Placental pericyte (primary cell): ENCODE results near the gene CDON. TPM values are rescaled to one million over a fixed set of nuclear protein-coding genes. Genes with fewer than 3 reads are reported as not detected.

ENCODE experiments used
- total RNA-seq: library from RNA; depleted of rRNA; stranded (reverse); fragments of >200 nt; gene quantifications from 2 replicates; pipeline ENCODE4 v1.2.3, GENCODE V29; 2012

The CDON gene, protein sequence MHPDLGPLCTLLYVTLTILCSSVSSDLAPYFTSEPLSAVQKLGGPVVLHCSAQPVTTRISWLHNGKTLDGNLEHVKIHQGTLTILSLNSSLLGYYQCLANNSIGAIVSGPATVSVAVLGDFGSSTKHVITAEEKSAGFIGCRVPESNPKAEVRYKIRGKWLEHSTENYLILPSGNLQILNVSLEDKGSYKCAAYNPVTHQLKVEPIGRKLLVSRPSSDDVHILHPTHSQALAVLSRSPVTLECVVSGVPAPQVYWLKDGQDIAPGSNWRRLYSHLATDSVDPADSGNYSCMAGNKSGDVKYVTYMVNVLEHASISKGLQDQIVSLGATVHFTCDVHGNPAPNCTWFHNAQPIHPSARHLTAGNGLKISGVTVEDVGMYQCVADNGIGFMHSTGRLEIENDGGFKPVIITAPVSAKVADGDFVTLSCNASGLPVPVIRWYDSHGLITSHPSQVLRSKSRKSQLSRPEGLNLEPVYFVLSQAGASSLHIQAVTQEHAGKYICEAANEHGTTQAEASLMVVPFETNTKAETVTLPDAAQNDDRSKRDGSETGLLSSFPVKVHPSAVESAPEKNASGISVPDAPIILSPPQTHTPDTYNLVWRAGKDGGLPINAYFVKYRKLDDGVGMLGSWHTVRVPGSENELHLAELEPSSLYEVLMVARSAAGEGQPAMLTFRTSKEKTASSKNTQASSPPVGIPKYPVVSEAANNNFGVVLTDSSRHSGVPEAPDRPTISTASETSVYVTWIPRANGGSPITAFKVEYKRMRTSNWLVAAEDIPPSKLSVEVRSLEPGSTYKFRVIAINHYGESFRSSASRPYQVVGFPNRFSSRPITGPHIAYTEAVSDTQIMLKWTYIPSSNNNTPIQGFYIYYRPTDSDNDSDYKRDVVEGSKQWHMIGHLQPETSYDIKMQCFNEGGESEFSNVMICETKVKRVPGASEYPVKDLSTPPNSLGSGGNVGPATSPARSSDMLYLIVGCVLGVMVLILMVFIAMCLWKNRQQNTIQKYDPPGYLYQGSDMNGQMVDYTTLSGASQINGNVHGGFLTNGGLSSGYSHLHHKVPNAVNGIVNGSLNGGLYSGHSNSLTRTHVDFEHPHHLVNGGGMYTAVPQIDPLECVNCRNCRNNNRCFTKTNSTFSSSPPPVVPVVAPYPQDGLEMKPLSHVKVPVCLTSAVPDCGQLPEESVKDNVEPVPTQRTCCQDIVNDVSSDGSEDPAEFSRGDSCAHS (N-terminal part only)
- total RNA-seq: 1.7 and 3.3 TPM in 2 replicates

DNA sequence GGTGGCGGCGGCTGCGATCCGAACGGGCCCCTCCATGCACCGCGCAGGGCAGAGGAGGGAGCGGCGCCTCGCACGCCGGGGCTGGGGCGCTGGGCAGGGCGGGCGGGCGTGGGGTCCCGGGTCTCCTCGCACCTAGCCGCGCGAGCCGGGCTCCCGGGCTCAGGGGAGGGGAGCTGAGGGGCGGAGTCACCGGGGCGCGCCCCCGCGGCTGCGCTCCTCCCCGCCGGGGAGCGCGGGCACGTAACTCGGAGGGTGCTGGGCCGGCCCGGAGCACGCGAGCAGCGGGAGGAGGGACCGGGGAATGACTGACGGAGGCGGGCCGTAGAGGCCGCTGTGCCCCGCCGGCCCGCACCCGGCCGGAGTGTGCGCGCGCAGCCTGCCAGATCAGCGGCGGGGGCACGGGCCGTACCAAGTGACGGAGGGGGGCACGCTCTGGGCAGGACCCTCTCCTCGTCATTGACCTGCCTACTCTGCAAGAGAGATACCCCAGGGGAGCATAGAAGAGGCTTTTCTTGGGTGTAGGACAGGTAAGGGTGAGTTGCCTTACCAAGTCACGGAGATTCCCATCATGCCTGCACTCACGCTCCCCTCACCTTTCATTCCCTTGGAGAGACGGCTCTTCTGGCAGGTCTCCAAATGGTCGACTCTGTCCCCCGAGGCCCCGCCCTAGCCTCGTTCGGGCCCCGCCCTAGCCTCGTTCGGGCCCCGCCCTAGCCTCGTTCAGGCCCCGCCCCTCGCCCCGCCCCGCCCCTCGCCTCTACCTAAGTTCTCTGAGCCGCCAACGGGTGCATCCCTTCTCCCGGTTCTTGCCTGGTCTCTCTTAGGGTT is at the start of gene CDON:
CDON (minus strand) TSS at position 188 of the 828 bp plus-strand sequence. CDS start 39,390 bp downstream, outside the sequence.

DNA sequence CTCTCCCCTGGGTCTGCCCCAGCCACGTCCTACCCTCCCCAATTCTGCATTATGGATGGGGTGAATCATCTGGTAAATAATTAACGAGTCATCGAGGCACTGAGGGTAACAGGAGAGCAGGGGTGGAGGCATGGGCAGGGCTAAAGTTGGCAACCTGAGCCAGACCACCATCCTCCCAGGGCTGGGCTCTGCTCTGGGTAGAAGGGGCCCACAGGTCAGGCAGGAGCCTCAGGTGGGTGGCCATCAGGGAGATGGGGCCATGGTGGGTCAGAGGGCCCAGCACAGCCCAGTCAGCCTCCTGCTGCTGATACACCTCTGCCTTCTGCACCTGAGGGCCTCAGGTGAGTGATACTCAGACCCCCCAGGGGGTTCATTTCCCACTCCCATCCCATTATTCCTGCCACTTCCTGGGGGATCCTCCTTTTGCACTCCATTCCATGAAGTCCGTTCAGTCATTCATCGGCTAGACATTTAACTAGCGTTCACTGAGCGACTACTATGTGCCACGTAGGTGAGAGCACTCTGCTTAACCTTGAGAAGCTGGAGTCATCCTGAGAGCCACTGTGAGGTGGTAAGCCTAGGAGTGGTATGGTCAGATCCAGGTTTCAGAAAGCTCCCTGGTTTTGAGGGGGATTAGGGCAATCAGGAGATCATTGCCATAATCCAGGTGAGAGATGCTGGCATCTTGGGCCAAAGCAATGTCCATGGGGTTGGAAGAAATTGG is 116.7 kb downstream of the CDON start, which contains the start of gene VSIG10L2:
VSIG10L2 (plus strand) TSS at position 248 of the 724 bp plus-strand sequence; CDS start at position 260, 12 bp downstream.

Other genes starting within 250 kb of the CDON start
- not detected in 2 replicates for gene PATE4, start 229.6 kb downstream of the CDON start, total RNA-seq
- 2.8 and 11.5 TPM in 2 replicates for gene HYLS1, start 175.2 kb downstream of the CDON start, total RNA-seq
- 8.4 and 9.2 TPM in 2 replicates for gene PUS3, start 159.7 kb downstream of the CDON start, total RNA-seq
- gene DDX25, start 158.4 kb downstream of the CDON start, total RNA-seq: not detected in 2 replicates
- not detected in 2 replicates for gene VSIG10L2, start 116.8 kb downstream of the CDON start, total RNA-seq
- gene RPUSD4, start 148.8 kb upstream of the CDON start, total RNA-seq: 23.4 and 26.6 TPM in 2 replicates
- gene FAM118B, start 148.9 kb upstream of the CDON start, total RNA-seq: 22.5 and 41.8 TPM in 2 replicates
- gene SRPRA, start 206.0 kb upstream of the CDON start, total RNA-seq: 150 and 222 TPM in 2 replicates
- 12.5 and 22.5 TPM in 2 replicates for gene FOXRED1, start 206.3 kb upstream of the CDON start, total RNA-seq
- 7.2 and 9.7 TPM in 2 replicates for gene TIRAP, start 220.2 kb upstream of the CDON start, total RNA-seq
- gene DCPS, start 241.2 kb upstream of the CDON start, total RNA-seq: 17.1 and 20.8 TPM in 2 replicates